Measurements from ENCODE around the gene C21orf58.

Gene C21orf58

GRCh38 chr21:46289655-46290179, 34.0 kb downstream of the C21orf58 start:
- no peak for DNase-seq

- DNase-seq: no peak
Observed at GRCh38 chr21:46287541-46287940, 36.1 kb downstream of the C21orf58 start.

- no peak for DNase-seq
Observed at GRCh38 chr21:46286648-46287002, 37.0 kb downstream of the C21orf58 start.

GRCh38 chr21:46285761-46286647, 37.7 kb downstream of the C21orf58 start, which contains the start of gene YBEY:
Gene YBEY, plus strand, starts transcription at chr21:46286342. Its CDS starts 572 bp downstream, at chr21:46286914.
- DNase-seq: peak; percentile 86

GRCh38 chr21:46285206-46285661, 38.4 kb downstream of the C21orf58 start, which contains the start of gene MCM3AP:
Gene MCM3AP, minus strand, starts transcription at chr21:46285611. Its CDS starts 325 bp downstream, at chr21:46285286.
- no peak for DNase-seq

DNA sequence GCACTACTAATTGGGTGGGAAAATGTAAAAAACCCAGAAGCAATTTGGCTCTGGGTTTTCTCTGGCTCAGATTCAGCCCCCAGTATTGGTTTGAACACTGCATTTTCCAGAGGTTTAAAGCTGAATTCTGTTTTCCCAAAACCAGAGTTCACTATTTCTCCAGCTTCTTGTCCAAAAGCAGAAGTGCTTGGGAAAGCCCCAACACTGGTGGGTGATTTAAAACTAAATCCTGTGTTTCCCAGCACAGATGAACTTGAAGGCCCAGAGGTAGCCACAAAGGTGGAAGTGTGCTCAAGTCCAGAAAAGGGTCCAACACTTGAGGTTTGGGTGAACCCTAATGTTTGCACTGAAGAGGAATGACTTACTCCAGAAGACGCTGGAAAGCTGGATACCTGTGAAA, 38.9 kb downstream of the C21orf58 start:
- DNase-seq: no peak

DNA sequence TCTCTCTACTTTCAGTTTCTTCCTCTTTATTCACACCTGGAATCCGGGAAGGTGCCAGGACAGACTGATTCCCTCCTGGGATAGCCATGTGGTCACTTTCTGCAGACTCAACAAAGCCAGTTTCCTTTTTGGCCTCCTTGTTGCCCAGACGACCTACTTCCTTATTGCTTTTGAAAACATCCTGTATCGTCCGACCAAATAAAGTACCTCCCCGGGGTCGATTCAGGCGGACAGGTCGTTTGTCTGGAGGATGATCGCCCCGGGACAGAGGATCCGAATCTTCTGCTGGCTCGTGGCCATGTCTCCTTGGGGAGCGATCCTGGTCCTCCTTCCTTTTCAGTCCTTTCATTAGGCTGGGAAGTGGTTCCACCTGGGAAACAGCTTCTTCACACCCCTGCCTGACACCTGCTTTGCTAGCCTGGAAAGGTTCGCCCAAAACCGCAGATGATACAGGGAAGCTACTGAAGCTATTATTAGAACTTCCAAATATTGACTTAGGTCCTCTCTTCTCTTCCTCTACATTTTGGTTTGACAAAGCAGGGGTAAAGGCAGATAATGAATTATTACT, 39.5 kb downstream of the C21orf58 start:
- no peak for DNase-seq

DNA sequence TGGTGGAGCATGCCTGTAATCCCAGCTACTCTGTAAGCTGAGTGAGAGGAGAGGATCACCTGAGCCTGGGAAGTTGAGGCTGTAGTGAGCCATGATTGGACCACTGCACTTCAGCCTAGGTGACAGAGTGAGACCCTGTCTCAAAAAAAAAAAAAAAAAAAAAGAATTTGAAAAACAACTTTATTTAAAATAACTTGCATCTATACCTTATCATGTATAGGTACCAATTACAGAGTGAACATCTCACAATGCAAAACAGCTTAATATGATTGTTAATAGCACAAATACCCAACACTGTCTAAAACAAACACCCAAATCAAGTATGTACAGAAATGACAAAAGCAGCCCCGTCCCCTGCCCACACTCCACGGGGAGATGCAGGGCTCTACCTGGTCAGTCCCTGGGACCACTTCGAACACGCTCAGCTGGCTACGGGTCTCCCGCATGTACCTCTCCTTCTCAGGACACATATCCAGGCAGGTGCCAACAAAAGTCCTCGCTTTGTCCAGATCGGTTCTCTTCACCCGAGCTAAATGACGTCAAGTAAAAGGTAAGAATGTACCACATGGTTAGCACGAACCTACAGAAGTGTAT, 48.8 kb downstream of the C21orf58 start:
- no peak for DNase-seq

DNA sequence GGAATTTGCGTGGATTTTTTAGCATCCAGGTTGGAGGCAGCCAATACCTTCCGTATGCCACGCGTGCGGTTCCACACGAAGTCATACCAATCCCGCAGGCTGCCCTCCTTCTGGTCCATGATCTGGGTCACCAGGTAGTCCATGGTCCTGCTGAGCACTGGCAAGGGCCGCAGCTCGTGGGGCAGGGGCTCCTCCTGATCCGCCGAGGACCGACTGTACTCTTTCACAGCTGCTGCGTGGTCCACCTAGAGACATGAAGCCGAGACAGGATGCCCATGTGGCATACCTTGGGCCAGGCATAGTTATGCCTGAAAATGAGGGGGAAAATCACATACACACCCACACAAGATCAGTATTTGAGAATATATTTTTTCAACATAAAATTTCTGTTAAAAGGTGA, 50.3 kb downstream of the C21orf58 start:
- DNase-seq: no peak

DNA sequence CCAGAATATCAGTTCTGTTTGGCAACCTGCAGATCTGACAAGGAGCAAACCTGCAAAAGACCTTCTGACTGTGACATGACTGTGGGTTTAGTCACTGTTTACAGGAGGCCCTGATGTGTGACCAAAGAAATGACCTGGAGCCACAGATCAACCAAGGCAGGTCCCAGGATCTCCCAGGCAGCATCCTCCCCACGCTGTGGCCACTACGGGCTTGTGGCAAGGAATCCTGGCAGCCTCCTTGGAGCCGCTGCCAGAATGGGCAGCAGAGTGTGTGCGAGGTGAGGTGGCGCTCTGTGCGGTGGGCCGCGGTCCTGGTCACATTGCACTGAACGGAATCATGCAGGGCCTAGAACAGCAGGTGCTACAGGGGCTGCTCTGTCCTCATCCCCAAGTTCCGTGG, 54.2 kb downstream of the C21orf58 start:
- no peak for DNase-seq

GRCh38 chr21:46268371-46268770, 55.3 kb downstream of the C21orf58 start:
- no peak for DNase-seq

DNA sequence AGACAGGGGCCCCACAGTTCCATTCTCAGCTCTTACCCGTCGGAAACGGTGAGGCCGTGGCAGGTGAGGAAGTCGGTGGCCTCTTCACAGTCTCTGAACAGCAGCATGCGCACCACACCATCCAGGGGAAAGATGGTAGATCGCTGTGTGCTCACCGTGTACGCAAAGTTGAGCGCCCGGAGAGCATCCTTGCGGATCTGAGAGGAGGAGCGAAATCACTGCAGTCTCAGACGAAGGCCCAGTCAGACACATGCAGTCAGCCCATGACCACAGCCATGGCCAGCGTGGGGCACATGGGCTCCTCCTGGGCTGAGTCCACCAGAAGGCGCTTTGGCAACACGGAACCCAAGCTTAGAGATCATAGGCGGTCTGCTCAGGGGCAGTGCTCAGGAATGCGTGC, 56.7 kb downstream of the C21orf58 start:
- no peak for DNase-seq

- no peak for DNase-seq
Observed at GRCh38 chr21:46265736-46266525, 57.7 kb downstream of the C21orf58 start.

- no peak for DNase-seq
Observed at GRCh38 chr21:46264690-46265144, 59.0 kb downstream of the C21orf58 start.

DNA sequence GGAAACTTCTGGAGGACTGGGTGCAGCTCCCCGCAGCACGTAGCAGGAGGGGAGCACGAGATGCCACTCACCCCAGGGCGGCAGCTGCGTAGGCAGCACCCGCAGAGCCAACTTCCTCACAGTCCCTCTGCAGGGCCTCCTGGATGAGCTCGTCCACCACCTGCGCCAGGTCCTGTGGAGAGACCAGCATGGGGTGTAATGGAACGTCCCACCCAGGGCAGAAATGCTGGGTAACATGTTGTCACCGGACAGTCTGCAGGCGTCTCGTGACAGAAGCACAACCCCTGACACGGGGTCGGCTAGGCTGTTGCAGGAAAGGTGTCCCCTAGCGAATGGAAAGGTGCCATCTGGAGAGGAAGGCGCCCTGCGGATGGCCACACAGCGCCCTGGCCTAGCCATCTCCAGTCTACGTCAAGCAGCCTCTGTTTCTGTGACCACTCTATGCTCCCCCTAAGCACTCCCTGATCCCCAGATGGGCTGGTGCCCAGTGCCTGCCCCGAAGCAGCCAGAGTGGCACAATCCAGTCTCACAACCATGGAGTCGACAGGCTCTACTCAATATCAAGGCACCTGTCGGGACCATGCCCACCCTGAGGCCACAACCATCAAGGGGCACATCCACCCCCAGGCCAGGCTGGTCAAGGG, 59.5 kb downstream of the C21orf58 start:
- DNase-seq: no peak

DNA sequence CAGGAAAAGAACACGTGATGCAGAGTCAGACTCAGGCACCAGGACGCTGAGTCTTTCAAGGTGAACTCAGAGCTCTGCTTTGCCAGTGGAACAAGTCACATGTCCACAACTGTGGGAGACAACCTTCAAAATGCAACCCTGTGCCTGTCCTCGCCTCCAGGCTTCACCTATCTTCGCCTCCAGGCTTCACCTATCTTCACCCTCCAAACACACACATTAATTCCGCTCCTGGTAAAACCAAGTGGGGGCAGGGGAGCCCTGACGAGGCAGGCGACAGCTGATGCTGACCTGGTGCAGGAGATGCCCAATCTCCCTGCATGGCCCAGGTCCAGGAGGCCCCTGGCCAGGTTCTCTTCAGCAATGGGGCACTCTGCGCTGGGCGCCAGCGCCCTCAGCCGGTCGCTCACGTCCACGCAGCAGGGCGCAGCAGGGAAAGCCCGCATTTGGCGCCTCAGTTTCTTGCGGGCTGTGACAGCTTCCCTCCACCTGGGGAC, 67.1 kb downstream of the C21orf58 start:
- no peak for DNase-seq

DNA sequence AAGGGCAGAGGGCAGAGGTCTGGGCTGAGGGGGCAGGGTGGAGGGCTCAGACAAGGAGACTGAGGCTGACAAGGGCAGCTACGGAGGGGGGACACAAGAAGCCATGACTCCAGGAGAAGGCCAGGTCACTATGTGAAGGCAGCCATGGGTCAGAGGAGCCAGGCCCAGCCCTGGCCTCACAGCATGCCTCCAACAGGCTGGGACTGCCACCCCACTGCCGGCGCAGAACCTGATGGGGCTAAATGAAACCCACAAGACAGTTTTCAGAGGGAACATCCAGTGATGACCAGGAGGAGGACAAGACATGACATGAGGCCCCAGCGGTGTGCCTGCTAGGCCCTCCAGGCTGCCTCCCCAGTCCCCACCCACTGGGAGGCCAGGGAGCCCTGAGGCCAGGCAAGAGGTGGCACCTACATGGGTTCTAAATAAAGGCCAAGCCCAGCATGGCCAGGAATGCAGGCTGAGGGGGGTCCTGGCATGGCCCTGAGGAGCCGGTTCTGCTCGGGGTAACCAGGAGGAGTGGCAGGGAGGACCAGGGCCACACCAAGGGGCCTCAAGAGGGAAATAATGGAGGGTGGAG, 67.8 kb downstream of the C21orf58 start:
- no peak for DNase-seq

DNA sequence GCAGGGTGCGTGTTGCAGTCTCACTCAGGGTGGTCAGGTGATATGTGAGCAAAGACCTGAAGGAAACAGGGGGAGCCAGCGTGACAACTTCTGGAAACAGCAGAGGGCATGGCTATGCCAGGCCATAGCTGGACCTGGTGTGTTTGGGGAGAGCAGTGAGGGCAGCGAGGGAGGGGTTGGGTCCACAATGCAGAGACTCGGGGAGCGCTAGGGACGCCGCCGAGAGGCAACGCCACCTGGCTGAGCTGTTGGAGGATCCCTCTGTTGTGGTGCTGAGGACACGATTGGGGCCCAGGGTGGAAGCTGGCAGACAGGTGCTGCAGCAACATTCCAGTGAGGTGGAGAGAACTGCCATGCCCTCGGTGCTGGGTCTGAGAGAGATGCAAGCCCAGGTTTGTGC, 68.5 kb downstream of the C21orf58 start:
- DNase-seq: no peak

GRCh38 chr21:46254208-46254975, 69.3 kb downstream of the C21orf58 start:
- DNase-seq: no peak

GRCh38 chr21:46253610-46254124, 70.0 kb downstream of the C21orf58 start:
- DNase-seq: peak; percentile 66
